Middle frontal gyrus (tissue), 1 donor: Measurements from ENCODE around the gene PGBD5.
"Not testable (repeated sequence)": the region's sequence is repeated elsewhere in the genome, so short reads cannot be mapped to it uniquely, and the experiment has no call there.

Experiments used
- DNase-seq: peaks from one replicate; pipeline ENCODE4 v3.0.0-alpha.2; 2015; ENCODE audit warnings: low spot score; ENCODE audit errors: extremely low spot score

Gene PGBD5

GRCh38 chr1:230426246-230427093 is at the start of gene PGBD5:
PGBD5 (minus strand) TSS chr1:230426332; CDS start chr1:230425928, 404 bp downstream.
- peak; percentile 70 for DNase-seq

GRCh38 chr1:230474924-230475323 is 48.8 kb upstream of the PGBD5 start:
- not testable (repeated sequence) for DNase-seq

GRCh38 chr1:230470750-230471149 is 44.6 kb upstream of the PGBD5 start:
- not testable (repeated sequence) for DNase-seq

GRCh38 chr1:230469271-230469670 is 43.1 kb upstream of the PGBD5 start:
- DNase-seq: no peak

GRCh38 chr1:230465691-230466090 is 39.6 kb upstream of the PGBD5 start:
- DNase-seq: no peak

GRCh38 chr1:230464671-230465070 is 38.5 kb upstream of the PGBD5 start:
- peak; percentile 16 for DNase-seq

GRCh38 chr1:230463760-230464159 is 37.6 kb upstream of the PGBD5 start:
- DNase-seq: no peak

- DNase-seq: no peak
These were observed 37.2 kb upstream of the PGBD5 start for GRCh38 chr1:230463326-230463725.

GRCh38 chr1:230459465-230459864 is 33.3 kb upstream of the PGBD5 start:
- no peak for DNase-seq

GRCh38 chr1:230458509-230458908 is 32.4 kb upstream of the PGBD5 start:
- DNase-seq: no peak

- no peak for DNase-seq
These were observed 30.3 kb upstream of the PGBD5 start for GRCh38 chr1:230456478-230456877.

GRCh38 chr1:230455291-230455690 is 29.2 kb upstream of the PGBD5 start:
- DNase-seq: no peak

GRCh38 chr1:230453377-230453776 is 27.2 kb upstream of the PGBD5 start:
- DNase-seq: no peak

GRCh38 chr1:230441183-230442029 is 15.3 kb upstream of the PGBD5 start:
- DNase-seq: no peak

- DNase-seq: no peak
These were observed 9.0 kb upstream of the PGBD5 start for GRCh38 chr1:230435108-230435507.

GRCh38 chr1:230431527-230431926 is 5.4 kb upstream of the PGBD5 start:
- DNase-seq: no peak

- no peak for DNase-seq
These were observed 4.4 kb upstream of the PGBD5 start for GRCh38 chr1:230430499-230430898.

- no peak for DNase-seq
These were observed 3.1 kb upstream of the PGBD5 start for GRCh38 chr1:230429067-230429735.

GRCh38 chr1:230427981-230428380 is 1.8 kb upstream of the PGBD5 start:
- DNase-seq: no peak

- DNase-seq: no peak
These were observed 1.2 kb upstream of the PGBD5 start for GRCh38 chr1:230427094-230427876.
